ENCODE data around the gene ASB16.

Gene ASB16

DNA sequence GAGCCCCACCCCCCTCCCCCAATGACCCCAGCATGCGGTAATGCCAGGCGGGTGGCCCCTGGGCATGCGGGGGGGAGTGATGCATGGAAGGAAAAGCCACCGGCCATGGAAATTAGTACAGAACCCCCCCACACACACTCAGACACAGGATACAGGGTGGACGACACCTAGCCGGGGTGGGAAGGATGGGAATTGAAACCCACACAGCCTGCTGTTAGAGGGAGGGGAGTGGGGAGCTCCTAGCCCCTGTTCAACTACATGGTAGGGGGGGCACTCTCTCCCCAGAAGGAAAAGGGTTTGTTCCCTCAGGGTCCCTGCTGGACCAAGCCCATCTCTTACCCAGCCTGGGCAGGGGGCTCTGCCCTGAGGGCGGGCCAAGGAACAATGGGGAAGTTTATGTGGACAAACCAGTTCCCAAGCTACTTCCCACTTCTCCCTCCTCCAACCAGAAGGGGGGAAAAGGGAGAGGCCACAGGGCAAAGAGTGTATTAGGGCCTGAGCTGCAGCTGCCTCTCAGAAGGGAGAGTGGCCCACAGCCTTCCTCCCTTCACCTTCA lies 21.5 kb downstream of the ASB16 start:
- no peak overlapping the region for H3K4me3 ChIP-seq (ENCODE audit: low read depth, low read length)
- DNase-seq (ENCODE audit: low read depth), result no peak
- TF ChIP-seq, protein P1, sequence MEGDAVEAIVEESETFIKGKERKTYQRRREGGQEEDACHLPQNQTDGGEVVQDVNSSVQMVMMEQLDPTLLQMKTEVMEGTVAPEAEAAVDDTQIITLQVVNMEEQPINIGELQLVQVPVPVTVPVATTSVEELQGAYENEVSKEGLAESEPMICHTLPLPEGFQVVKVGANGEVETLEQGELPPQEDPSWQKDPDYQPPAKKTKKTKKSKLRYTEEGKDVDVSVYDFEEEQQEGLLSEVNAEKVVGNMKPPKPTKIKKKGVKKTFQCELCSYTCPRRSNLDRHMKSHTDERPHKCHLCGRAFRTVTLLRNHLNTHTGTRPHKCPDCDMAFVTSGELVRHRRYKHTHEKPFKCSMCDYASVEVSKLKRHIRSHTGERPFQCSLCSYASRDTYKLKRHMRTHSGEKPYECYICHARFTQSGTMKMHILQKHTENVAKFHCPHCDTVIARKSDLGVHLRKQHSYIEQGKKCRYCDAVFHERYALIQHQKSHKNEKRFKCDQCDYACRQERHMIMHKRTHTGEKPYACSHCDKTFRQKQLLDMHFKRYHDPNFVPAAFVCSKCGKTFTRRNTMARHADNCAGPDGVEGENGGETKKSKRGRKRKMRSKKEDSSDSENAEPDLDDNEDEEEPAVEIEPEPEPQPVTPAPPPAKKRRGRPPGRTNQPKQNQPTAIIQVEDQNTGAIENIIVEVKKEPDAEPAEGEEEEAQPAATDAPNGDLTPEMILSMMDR (IDR thresholded peaks at IDR 0.05; ENCODE audit: insufficient read depth, low read depth, low read length, missing control alignments), result no peak

DNA sequence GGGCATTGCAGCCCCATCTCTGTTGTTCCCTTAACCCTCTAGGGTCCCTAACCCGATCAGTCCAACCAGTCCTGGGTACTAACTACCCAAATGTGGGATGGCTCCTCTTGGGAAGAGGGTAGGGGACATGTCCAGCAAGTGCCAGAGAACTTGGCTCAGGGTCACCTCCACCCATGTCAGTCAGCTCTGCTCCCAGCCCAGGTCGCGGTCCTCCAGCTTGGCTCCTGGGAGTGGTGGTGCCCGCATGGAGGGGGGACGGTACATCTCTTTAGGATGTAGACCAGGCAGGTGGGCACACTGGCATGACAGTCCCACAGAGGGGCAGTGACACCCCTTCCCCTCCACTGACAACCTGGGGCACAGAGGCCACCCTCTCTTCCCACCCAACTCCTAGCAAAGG lies 22.2 kb downstream of the ASB16 start:
- no peak for DNase-seq (ENCODE audit: low read depth)
- no peak overlapping the region for H3K4me3 ChIP-seq (ENCODE audit: low read depth, low read length)
- TF ChIP-seq, protein P1 (IDR thresholded peaks at IDR 0.05; ENCODE audit: insufficient read depth, low read depth, low read length, missing control alignments), result no peak

DNA sequence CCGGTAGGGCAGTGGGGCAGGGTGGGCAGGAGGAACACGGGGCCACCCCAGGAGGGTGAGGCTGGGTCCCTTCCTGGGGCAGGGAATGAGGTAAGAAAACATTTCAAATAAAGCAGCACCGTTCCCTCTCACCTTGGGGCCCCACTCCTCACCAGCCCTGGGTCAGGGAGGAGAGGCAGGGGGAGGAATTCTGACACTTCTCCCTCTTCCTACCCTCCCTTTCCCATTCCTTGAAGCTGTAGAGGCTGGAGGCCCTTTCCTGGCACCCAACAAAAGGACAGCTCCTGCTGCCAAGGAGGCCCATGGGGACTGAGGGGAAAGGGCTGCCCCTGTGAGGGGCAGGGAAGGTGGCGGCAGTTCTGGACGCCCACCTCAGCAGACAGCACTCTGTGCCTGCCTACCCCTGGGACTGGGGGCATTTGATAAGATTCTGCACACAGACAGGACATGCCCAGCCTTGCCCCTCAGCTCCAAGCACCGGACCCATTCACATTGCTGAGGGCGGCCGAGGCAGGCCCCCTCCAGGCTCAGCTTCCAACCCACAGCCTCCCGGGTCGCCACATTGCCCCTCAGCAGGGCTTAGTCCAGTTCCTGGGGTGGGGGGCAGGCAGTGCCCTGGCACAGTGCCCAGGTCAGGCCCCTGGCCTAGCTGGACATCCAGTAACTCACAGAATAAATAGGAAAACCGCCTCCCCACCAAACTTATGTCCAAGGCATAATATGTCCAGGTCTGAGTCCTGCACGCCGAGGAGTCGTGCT lies 23.0 kb downstream of the ASB16 start:
- no peak overlapping the region for H3K4me3 ChIP-seq (ENCODE audit: low read depth, low read length)
- no peak for DNase-seq (ENCODE audit: low read depth)
- TF ChIP-seq, protein P1 (IDR thresholded peaks at IDR 0.05; ENCODE audit: insufficient read depth, low read depth, low read length, missing control alignments), result no peak

DNA sequence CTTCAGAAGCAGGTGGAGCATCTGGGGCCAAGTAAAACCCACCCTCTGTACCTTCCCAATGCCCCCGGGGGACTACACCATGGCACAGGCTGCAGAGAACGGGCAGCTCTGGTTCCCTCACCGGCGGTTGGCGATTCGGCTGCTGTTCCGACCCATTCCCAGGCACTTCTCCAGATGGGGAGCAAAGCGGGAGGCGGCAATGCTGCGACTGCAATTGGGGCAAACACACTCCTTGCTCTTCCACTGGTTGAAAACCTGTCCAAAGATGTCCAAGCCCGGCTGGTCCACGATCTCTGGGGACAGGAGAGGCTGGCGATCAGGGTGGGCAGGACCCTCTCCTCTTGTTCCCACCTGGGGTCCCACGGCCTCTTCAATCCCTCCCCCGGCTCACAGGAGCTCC lies 26.6 kb downstream of the ASB16 start:
- DNase-seq (ENCODE audit: low read depth), result no peak
- H3K4me3 ChIP-seq (ENCODE audit: low read depth, low read length), result no peak overlapping the region
- TF ChIP-seq, protein P1 (IDR thresholded peaks at IDR 0.05; ENCODE audit: insufficient read depth, low read depth, low read length, missing control alignments), result no peak

DNA sequence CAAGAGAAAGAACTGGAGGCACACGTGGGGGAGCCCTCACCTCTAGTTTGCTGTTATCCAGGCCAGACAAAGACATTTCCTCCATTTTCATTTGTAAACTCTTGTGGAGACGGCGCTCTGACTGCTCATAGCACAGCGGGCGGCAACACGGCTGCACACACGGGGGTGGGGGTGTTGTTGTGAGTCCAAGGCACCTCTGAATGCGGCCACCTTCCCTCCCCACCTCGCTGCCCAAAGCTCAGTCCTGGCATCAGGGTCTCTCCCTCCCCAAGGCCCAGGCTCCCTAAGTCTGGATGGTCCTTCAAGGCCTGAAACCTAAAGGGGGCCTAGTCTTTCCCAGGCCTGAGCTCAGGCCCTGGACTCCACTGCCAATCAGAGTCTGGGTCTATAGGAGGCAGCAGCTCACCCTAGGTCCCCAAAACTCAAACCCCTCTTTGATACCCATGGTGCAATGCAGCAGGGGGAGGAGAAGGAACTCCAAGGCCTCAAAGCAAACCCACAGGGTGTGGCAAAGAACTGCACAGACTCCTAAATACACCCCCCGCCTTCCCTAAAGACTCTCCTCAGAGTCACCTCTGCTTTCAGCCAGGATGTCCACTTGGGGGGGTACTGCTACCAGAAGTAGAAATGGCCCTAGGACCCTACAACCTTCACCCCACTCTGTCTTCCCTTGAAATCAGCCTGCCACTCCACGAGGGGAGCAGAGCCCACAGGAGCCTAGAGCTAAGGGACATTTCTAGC lies 27.6 kb downstream of the ASB16 start:
- peak; percentile 85 for DNase-seq (ENCODE audit: low read depth)
- peak overlapping the region; percentile 94 for H3K4me3 ChIP-seq (ENCODE audit: low read depth, low read length)
- TF ChIP-seq, protein P1 (IDR thresholded peaks at IDR 0.05; ENCODE audit: insufficient read depth, low read depth, low read length, missing control alignments), result peak; percentile 0

DNA sequence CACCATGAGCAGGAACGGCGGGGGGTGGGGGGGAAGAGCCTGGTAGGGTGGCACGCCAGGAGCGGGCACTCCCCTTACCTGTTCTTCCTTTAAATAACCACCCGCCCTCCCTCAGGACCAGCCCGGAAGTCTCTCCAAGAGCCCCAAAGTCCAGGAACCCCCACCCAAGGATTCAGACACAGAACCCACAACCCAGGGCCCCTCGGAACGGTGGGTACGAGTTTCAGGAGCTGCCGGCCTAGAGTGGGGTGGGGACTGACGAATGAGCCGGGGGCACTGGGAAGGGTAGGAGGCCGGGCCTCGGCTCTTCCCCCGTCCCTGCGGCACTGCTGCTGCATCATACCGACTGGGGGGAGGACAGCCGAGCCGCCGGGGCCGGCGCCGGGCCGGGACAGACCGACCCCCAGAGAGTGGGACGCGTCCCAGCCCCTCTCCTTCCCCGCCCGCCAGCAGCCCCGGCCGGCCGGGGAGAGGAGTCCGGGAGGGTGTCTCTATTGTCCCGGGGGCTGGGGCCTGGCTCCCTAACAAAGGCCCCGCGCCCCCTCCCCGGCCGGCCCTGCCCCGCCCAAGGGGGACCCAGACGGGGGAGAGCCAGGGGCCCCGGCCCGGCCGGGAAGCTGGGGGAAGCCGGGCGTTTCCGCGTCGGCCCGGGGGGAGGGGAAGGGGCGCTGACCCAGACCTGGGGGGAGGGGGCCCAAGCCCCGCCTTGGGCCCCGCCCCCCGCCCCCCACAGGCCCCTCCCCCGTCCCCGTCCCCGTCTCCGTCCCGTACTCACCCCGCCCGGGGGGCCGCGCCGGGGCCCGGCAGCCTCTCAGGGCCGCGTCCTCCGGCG lies 28.4 kb downstream of the ASB16 start:
- TF ChIP-seq, protein P1 (IDR thresholded peaks at IDR 0.05; ENCODE audit: insufficient read depth, low read depth, low read length, missing control alignments), result no peak
- DNase-seq (ENCODE audit: low read depth), result peak; percentile 79
- peak overlapping the region; percentile 94 for H3K4me3 ChIP-seq (ENCODE audit: low read depth, low read length)
